ENCODE data around the gene PDIA5.
A peak's percentile ranks its signal among the peaks of the same experiment; 100 is the strongest.

PDIA5 gene

DNA sequence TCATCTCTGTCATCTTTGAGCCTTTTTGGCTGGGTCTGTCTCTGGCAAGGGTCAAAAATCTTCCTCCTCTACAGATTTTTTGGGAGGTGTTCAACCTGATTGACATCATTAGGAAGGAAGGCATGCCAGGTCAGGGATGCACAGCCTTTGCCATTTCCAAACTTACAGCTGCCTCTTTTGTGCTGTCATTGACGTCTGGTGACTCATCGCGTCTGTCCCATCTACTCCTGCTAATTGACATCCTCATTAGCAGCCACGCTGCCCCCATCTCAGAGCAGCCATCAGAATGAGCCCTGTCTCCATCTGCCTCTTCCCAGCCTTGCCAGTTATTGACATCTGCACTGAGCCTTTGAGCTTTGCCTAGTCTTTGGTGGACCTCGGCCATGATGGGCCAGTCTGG is 53.0 kb downstream of the PDIA5 start:
- no peak for DNase-seq (ENCODE audit: low read depth)

DNA sequence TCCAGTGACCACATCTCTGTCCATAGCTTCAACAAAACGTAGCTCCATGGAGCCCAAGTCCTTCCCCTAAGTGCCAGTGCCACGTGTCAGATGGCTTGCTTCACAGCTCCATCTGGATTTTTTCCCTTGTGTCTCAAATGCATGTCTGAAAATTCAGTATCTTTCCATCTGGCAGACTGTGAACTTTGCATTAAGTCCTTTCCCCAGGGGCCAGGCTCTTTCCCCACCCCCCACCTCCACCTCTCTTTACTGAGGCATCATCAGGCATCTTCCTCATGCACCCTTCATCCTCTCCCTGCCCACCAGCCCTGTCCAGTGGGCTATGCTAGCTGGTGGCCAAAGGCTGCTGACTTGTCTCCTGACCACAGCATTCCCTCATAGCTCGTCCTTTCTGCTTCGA is 53.7 kb downstream of the PDIA5 start:
- DNase-seq (ENCODE audit: low read depth), result no peak

DNA sequence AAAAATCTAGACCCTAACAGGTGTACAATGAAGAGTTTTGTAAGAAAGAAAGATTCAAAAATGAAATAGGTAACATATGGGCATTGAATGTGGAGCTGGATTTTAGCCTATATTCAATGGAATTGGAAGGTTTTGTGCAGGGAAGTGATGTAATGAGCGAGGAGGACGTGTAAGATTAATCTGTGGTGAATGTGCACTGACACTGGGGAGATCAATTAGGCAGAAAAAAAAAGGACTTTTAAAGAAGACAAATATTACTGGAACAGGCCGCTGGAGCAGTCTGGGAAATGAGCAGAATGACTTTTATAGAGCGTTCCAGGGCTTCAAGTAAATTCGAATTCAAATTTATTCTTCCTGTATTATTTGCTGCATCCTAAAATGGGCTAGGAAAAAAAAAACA is 55.2 kb downstream of the PDIA5 start:
- no peak for DNase-seq (ENCODE audit: low read depth)

DNA sequence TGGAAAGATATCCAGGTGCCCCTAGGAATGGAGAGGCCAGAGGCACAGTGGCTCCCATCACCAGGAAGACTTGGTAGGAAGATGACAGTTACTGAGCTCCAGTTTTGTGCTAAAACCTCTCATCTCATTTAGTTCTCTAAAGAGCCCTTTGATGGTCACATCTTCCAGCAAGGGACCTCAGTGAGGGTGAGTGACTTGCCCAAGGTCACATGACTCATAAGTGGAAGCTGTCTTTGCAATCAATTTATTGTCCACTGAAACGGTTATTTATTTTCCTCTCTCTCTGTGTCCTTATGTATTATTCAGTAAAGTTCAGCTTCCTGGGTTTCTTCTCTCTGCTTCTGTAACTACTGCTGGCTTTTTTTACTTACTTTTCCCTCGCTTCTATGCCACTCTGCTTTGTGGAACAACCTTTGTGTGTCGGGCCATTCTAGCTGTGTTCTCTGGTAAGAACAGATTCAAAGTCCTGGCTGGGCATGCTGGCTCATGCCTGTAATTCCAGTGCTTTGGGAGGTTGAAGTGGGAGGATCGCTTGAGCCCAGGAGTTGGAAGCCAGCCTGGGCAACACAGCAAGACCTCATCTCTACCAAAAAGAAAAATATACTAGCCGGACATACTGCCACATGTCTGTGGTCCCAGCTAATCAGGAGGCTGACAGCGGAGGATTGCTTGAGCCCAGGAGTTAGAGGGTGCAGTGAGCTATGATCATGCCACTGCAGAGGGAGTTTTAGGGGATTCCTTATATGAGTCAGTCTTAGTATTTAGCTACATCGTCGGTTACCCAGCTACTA is 55.9 kb downstream of the PDIA5 start:
- peak; percentile 17 for DNase-seq (ENCODE audit: low read depth)

DNA sequence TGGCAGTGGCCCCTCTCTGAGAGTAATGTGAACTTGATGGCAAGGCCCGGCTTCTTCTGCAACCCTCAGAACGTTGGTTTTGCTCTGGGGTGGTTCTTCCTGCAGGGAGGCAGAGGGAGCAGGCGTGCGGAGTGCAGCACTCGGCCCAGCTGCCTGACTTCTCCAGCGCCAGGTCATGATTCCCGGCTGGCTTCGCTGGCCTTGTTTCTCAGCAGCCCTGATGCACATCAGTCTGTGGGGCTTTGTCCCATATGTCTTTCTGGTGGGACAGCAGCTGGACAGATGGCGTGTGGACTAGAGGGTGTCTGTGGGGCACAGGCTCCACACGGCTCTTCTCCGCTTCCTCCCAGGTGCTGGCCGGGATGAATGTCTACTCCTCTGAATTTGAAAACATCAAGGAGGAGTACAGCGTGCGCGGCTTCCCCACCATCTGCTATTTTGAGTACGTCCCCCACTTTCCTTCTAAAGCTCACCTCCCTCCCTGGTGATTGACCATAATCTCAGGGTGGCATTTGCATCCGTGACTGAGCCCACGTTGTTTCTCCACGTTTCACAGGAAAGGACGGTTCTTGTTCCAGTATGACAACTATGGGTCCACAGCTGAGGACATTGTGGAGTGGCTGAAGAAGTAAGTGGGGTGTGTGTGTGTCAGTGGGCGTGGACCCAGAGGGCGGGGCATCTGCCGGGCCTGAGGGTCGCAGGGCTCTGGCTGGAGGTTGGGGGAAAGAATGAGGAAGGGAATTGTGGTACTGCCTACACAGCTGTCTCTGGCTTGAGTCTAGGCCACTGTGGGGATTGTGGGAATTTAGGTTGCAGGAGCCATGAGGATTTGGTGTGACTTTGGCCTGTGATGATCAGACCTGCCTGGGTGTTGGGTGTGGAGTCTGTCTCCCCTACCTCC is 57.1 kb downstream of the PDIA5 start:
- no peak for DNase-seq (ENCODE audit: low read depth)

DNA sequence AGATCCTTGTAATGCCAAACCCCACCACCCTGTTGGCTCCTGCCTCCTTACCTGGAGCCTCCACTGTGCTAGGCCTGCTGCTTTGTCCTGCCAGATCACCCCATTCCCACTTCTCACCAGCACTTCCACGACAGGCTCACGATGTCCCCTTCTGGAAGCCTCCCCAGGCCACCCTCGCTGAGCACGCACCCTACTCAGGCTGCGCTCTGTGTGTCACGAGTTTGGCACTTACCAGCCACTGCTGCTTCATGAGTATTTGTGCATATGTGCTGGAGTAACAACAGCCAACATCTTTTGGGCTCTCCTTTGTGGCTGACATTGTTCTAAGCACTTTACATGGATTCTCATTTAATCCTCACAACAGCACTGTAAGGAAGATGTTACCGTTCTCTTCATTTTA is 58.1 kb downstream of the PDIA5 start:
- no peak for DNase-seq (ENCODE audit: low read depth)

DNA sequence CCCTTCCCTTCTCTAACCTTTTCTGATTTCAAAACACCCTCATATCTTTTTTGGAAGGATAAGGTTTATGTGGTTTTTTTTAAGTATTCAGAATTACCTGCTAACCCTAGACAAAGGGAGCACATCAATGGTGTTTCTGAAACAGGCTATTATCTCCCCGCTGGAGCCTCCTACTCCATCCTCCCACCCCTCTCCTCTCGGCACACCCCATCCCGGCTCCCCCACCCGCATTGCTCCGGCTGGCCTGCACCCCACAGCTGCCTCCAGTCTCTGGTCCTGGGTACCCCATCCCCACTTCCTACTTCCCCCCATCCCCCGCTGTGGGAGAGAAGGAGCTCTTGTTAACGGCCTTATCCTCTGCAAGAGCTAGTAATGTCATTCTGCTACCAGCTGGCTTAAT is 59.2 kb downstream of the PDIA5 start:
- no peak for DNase-seq (ENCODE audit: low read depth)

DNA sequence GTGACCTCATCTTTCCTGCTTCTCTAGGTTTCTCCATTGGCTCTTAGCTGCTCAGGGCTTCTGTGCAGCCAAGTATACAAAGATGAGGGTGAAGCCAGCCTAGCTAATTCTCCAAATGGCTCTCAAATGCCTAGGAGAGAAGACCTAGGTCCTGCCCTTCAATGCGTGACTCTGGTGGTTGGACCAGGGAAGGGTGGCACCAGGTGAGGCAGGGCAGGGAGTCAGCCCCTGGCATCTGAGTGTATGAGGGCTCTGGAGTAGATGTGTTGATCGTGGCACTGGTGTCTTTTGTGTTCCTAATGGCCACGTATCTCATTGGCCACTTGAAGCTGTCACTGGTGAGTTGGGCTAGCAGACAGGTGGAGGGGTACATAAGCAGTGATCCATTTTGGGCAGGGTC is 59.8 kb downstream of the PDIA5 start:
- no peak for DNase-seq (ENCODE audit: low read depth)

DNA sequence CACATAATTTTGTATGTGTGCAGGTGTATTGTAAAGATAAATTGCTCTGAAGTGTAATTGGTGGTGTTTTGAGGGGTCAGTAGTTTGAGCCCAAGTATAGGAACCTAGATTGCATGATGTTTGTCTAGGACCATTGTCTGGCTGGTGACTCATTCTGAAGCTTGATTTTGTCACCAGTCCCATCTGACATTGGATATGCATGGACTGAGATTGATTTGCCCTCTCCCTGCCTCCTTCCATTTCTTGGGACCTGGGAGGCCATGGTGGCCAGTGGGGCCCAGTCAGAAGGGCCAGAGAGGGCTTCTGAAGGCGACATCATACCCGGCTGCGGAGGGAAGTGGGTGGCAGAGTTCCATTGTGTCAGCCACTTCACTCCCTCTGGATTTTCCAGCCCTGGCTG is 62.3 kb downstream of the PDIA5 start:
- DNase-seq (ENCODE audit: low read depth), result no peak

DNA sequence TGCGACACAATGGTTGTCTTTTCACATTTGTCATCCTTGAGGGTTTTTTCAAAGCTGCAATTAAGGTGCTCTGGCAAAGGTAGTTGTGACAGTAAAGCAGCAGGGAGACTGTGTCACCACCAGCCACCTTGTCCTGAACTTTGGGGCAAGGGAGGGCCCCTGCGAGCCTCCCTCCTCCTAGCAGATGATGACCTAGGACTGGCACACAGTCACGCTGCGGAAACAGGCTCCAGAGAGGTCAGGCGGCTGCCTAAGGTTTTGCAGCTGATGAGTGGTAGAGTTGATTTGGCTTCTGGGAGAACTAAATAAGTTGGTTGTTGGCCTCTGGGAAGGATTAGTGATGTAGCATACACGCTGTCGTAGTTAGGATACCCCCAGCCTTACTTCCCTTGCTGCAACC is 62.7 kb downstream of the PDIA5 start:
- no peak for DNase-seq (ENCODE audit: low read depth)

DNA sequence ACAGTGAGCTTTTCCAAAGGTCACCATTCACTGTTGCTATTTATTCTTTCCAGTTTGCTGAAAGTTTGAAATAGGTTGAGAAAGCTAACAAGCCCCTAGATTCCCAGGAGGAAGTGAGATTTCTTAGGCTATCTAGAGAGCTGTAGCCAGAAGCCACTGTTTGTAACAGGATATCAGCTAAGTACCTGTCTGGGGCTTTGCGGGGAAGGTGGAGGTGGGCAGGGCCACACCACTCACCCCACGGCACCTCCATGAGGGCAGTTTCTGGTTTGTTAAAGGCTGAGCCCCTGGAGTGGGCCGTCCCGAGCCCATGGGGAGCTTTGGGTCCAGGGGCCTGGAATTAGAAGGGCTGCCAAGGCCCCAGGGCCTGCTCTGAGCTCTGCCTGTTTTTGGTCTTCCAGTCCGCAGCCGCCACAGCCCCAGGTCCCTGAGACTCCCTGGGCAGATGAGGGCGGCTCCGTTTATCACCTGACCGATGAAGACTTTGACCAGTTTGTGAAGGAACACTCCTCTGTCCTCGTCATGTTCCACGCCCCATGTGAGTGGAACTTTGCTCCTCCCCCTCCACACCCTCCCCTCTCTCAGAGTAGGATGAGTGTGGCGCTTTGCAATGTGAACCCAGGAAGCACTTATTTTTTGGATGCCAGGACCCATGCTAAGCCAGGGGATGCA is 63.4 kb downstream of the PDIA5 start:
- no peak for DNase-seq (ENCODE audit: low read depth)

DNA sequence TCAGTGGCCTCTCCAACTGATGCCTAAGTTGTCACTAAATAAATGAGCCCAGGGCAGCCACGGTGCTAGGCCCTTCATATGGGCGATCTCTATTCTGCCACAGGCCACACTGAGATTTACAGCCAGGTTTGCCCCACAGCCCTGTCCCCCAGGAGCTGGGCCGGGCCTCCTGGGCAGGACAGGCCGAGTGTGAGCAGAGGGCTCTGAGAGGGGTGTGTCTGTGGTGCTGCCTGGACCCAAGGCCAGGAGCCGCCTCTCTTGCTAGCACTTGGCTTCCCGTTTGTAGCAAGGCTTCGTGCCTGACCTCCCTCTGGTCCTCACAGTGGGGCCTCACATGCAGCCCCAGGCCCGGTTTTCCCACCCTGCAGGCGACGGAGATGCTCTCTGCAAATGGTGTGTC is 67.8 kb downstream of the PDIA5 start:
- no peak for DNase-seq (ENCODE audit: low read depth)

DNA sequence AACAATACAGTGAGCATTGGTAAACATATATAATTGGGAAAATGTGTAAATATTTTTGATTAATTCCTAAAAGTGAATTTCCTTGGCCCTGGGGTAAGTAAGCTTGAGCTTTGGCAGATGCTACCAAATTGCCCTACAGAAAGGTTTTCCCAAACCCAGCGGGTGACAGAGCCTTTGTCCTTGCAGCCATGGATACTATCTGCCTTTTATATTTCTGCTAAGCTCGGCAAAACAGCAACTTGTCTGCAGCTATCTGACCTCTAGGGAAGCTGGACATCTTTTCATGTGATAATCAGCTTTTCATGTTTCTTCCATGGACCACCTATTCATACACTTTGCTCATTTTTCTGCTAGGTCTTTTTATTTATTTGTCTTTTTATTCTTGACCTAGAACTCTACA is 70.2 kb downstream of the PDIA5 start:
- no peak for DNase-seq (ENCODE audit: low read depth)

DNA sequence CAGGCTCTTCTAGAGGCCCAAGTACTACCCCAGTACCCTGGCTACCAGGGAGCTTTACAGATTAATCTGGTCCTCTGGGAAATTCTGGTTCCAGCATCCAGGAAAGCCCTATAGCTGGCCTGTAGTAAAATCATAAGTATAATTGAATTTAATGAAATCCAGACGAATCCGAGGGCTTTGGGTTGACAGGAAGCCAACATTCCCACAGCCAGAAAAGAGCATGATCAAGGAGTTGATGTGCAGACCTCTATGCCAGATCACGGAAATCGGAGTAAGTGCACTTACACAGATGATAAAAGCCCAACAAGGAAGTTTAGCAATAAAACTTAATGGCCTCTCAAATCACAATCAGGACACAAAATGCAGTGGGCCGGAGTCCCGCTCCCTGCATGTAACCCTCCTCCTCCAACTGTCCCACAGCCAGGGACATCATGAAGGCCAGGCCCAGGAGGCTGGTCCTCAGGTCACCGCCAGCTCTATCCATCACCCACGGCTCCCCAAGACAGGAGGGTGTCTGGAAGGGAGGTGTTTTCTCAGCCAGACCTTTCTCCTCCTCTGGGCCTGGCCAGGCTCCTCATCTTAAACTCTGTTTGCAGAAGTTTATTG is 72.1 kb downstream of the PDIA5 start:
- DNase-seq (ENCODE audit: low read depth), result no peak

DNA sequence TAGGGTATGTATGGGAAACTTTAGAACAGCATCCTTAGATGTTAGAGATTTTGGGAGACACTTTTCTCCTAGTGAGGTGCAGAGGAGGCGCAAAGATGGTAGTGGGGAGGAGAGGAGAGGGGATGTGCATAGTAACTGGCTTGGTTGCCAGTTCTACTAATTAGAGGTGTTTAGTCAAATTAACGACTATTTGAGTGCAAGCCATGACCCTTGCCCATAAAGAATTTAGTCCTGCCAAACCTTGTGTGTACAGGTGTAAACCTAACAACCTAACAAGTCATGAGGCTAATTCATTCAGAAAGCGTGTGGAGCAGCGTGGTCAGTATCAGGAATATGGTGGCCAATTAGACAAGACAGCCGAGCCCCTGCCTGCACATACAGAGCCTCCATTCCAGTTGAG is 72.7 kb downstream of the PDIA5 start:
- DNase-seq (ENCODE audit: low read depth), result no peak

DNA sequence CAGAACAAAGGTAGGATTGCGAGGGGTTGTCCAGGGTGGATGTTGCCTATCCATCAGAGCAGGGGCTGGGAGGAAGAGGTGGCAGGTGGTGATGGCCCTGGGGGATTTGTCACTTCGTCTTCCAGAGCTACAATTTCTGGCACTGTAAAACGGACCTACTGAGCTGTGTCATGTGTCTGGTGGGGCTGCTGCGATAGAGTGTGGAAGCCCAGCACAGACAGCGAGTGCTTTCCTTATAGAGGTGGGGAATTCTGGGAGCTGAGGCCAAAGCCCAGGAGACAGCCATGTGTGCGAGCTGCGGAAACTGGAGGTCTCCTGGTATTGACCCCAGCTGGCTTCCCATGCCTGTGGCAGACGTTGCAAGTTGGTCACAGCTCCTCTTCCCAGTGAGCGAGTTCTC is 73.7 kb downstream of the PDIA5 start:
- no peak for DNase-seq (ENCODE audit: low read depth)

DNA sequence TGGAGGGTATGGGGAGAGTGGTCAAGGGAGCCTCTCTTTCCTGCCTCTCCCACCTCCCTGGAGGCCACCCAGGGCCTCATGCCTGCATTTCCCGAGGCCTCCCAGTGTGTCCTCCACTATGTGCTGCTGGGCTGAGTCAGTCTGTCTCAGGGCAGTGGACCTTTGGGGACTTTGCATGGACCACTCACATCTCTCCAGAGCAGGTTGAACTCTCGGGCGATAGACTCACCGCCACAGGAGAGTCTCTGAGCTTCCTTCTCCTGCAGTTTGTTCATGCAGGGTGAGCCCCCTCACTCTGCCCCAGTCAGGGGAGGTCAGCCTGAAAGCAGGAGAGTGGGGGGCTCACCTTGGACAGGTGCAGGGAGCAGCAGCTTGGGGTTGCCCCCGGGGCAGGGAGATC is 74.5 kb downstream of the PDIA5 start:
- no peak for DNase-seq (ENCODE audit: low read depth)

DNA sequence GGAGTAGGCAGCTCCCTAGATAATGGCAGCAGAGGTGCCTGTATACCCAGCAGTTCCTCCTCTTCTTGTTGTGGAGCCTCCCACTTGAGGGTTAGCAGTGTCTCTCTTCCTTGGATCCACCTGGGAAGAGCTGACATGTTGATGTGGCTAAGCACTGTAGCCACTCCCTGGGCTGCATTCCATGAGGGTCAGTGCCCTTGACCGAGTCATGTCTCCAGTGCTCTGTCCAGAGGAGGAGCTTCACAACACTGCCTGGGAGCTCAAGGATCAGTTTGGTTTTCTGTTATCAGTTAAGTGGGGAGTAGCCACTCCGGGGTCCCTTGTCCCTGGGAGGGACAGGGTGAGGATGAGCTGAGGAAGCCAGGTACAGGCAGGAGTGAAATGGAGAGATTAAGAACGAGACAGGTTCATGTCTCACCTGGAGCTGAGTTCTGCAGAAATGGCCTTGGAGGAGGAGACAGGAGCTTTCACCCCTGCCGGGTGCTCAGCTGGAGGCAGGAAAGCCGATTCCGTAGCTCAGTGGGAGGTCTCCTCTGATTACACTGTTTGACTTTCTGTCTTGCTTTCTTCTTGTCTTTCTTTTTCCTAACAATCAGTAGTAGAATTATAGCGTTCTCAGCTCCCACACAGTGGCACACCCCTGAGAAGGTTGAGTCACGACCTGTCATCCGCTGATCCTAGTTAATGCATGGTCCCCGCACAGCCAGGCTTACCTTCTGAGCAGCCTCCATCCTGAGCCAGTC is 77.0 kb downstream of the PDIA5 start:
- DNase-seq (ENCODE audit: low read depth), result peak; percentile 53

DNA sequence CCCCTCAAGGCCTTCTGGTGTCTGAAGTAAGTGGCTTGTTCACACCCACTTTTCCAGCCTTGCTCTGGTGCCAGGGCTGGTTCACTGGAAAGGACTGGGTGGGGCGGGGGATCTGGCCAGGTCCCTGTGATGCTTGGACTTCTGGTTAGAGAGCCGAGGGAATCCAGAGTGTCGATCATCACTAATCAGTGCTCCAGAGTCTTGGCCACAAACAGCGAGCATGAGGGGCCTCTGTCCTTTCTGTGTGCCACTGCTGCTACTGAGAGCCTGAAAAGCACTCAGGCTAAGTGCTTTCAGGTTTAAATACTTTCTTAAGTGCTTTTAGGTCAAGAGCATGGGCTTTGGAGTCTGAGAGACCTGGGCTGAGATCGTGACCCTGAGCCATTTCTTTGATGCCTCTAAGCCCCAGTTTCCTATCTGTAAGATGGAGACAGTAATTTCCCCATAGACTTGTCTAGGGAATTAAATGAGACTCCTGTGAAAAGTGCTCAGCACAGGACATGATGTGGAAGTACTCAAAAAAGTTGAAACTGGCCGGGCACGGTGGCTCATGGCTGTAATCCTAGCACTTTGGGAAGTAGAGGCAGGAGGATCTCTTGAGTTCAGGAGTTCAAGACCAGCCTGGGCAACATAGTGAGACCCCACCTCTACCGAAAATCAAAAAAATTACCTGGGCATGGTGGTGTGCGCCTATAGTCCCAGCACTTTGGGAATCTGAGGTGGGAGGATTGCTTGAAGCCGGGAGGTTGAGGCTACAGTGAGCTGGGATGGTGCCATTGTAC is 81.1 kb downstream of the PDIA5 start:
- DNase-seq (ENCODE audit: low read depth), result no peak

DNA sequence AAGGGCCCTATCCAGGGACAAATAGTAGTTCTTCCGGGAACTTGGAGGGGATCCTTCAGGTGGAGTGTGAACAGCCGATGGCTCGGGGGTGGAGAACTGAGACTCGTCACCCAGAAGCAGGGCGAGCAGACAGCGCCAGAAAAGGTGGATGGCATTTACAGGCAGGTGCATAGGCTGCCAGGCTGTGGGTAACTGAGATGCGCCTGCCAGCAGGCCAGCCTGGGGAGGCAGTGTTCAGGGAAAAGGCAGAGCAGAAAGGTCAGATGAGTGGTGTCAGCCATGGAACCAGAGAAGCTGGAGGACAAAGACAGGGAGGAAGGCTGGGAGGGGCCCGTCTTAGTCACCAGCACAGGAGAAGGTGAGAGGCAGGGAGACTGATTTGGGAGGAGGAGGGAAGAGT is 81.9 kb downstream of the PDIA5 start:
- no peak for DNase-seq (ENCODE audit: low read depth)

DNA sequence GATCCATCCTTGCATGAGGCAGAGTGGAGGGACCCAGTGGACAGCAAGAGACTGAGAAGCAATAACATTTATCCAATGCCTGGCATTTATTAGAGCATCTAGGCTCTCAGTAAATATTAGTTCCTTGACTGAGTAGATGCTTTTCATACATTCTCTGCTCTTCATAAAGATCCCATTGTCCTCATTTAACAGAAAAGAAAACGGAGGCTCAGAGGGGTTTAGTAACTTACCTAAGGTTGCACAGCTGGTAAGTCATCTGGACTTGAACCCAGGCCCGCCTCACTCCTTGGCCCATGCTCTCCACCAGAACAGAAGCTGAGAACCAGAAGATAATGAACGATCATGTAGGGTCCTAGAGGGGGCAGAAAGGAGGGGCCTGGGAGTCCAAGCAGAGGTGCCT is 82.7 kb downstream of the PDIA5 start:
- no peak for DNase-seq (ENCODE audit: low read depth)
